SK-N-SH (cell line): ENCODE data around the gene ADD1. TPM values are rescaled to one million over a fixed set of nuclear protein-coding genes. Genes with fewer than 3 reads are reported as not detected.

Experiments
- CTCF ChIA-PET: fragments of 300-600, 350-600 bp; formaldehyde crosslinking; extraction: SDS; loops from one replicate; lab custom pipeline; 2021; lab: Yijun Ruan, JAX
- POLR2A ChIA-PET: fragments of 350-600 bp; sonication (Branson Sonifier 250); formaldehyde crosslinking; extraction: SDS; loops from one replicate; lab custom pipeline; 2020; ENCODE audit warnings: antibody characterized with exemption, inconsistent platforms; lab: Yijun Ruan, JAX
- DNase-seq: peaks from one replicate; pipeline ENCODE4 v3.0.0; 2012
- H2AFZ ChIP-seq: fragments of 200-600 bp; sonication (generic); 2 replicates; pipeline ENCODE4 v1.8.1; 2016; ENCODE audit warnings: antibody characterized with exemption, mild to moderate bottlenecking, low read depth
- H3F3A ChIP-seq: fragments of 200-600 bp; sonication (generic); replicated peaks from 2 replicates; pipeline ENCODE3; 2016; ENCODE audit warnings: antibody characterized with exemption, mild to moderate bottlenecking; ENCODE audit not compliant: insufficient read depth
- H3K27ac ChIP-seq, 2 experiments: fragments of 200-500 bp in 1 of 2; fragments of 200-600 bp in 1 of 2; sonication (Bioruptor generic) in 1 of 2; sonication (generic), shearing (Covaris generic) in 1 of 2; 2 replicates each; pipeline versions ENCODE4 v1.5.1 to v1.6.1; 2014 to 2016; ENCODE audit warnings: low read depth in 2 of 2, inconsistent platforms in 1 of 2, low read length in 1 of 2, mild to moderate bottlenecking in 1 of 2, mixed read lengths in 1 of 2
- H3K27me3 ChIP-seq: fragments of 200-600 bp; sonication (generic), shearing (Covaris generic); 2 replicates; pipeline ENCODE4 v1.6.1; 2016; ENCODE audit warnings: mixed run types; ENCODE audit not compliant: insufficient read depth
- H3K36me3 ChIP-seq, 2 experiments: fragments of 200-500 bp in 1 of 2; fragments of 200-600 bp in 1 of 2; sonication (Bioruptor generic) in 1 of 2; sonication (generic) in 1 of 2; replicated peaks in 1 of 2; 2 replicates each; pipeline versions ENCODE3 to v1.5.1; 2014 to 2016; ENCODE audit warnings: low read length in 1 of 2, mild to moderate bottlenecking in 1 of 2; ENCODE audit not compliant: insufficient read depth in 2 of 2, control insufficient read depth in 1 of 2
- H3K4me1 ChIP-seq, 2 experiments: fragments of 200-500 bp in 1 of 2; fragments of 200-600 bp in 1 of 2; sonication (Bioruptor generic) in 1 of 2; sonication (generic), shearing (Covaris generic) in 1 of 2; 2 replicates each; pipeline versions ENCODE4 v1.5.1 to v1.6.1; 2014 to 2016; ENCODE audit warnings: low read depth in 1 of 2, low read length in 1 of 2, mixed run types in 1 of 2; ENCODE audit not compliant: insufficient read depth in 2 of 2, control insufficient read depth in 1 of 2
- H3K4me2 ChIP-seq: fragments of 200-600 bp; sonication (generic), shearing (Covaris generic); 2 replicates; pipeline ENCODE4 v1.6.1; 2017; ENCODE audit warnings: mixed run types
- H3K4me3 ChIP-seq, 2 experiments: fragments of 200-500 bp in 1 of 2; fragments of 200-600 bp in 1 of 2; sonication (Bioruptor generic) in 1 of 2; sonication (generic), shearing (Covaris generic) in 1 of 2; 2 replicates each; pipeline versions ENCODE4 v1.5.1 to v1.8.1; 2014 to 2016; ENCODE audit warnings: low read depth in 2 of 2, inconsistent platforms in 1 of 2, low read length in 1 of 2, mild to moderate bottlenecking in 1 of 2, mixed read lengths in 1 of 2, moderate library complexity in 1 of 2
- H3K79me2 ChIP-seq: fragments of 200-600 bp; sonication (generic); 2 replicates; pipeline ENCODE4 v1.8.1; 2017; ENCODE audit warnings: mild to moderate bottlenecking; ENCODE audit not compliant: insufficient read depth
- H3K9ac ChIP-seq: fragments of 200-600 bp; sonication (generic); 2 replicates; pipeline ENCODE4 v1.6.1; 2017; ENCODE audit warnings: mixed run types
- H3K9me2 ChIP-seq: fragments of 200-600 bp; sonication (generic); 2 replicates; pipeline ENCODE4 v1.6.1; 2017; ENCODE audit warnings: mixed run types
- H3K9me3 ChIP-seq: fragments of 200-600 bp; sonication (generic); 2 replicates; pipeline ENCODE4 v1.6.1; 2017; ENCODE audit warnings: mixed run types, mild to moderate bottlenecking, moderate library complexity
- H4K20me1 ChIP-seq: fragments of 200-600 bp; sonication (generic); 2 replicates; pipeline ENCODE4 v1.6.1; 2017; ENCODE audit warnings: mild to moderate bottlenecking, mixed run types; ENCODE audit not compliant: insufficient read depth
- CHD2 ChIP-seq: fragments of 150-350 bp; IDR thresholded peaks from 2 replicates; pipeline ENCODE4 v1.6.1; 2018; ENCODE audit warnings: low read length; ENCODE audit not compliant: partially characterized antibody
- EZH2phosphoT487 ChIP-seq: fragments of 200-600 bp; sonication (generic); IDR thresholded peaks from 2 replicates; pipeline ENCODE4 v1.6.1; 2017; ENCODE audit warnings: low read depth, mixed run types, mild to moderate bottlenecking, antibody characterized with exemption, moderate library complexity, borderline replicate concordance
- FOSL2 ChIP-seq: IDR thresholded peaks from 2 replicates; pipeline ENCODE4 v1.4.0; 2012; ENCODE audit warnings: low read depth, mild to moderate bottlenecking, moderate library complexity, borderline replicate concordance
- GABPA ChIP-seq: IDR thresholded peaks from 2 replicates; pipeline ENCODE4 v1.4.0; 2012; ENCODE audit warnings: low read depth, mild to moderate bottlenecking
- GATA2 ChIP-seq: sonication (generic); formaldehyde crosslinking; IDR thresholded peaks from 2 replicates; pipeline ENCODE4 v1.5.0; 2020; ENCODE audit warnings: mild to moderate bottlenecking, missing genetic modification reagents
- JUND ChIP-seq: IDR thresholded peaks from 2 replicates; pipeline ENCODE4 v1.4.0; 2012
- MEF2A ChIP-seq: IDR thresholded peaks from 2 replicates; pipeline ENCODE4 v1.4.0; 2012; ENCODE audit warnings: low read depth, borderline replicate concordance
- NFIC ChIP-seq: IDR thresholded peaks from 2 replicates; pipeline ENCODE4 v1.4.0; 2012; ENCODE audit warnings: borderline replicate concordance
- NRF1 ChIP-seq: IDR thresholded peaks from 2 replicates; pipeline ENCODE4 v1.6.1; 2012; ENCODE audit warnings: low read depth, mild to moderate bottlenecking, low read length
- POLR2AphosphoS5 ChIP-seq: IDR thresholded peaks from 2 replicates; pipeline ENCODE4 v1.6.1; 2012; ENCODE audit warnings: low read depth, low read length
- RAD21 ChIP-seq: IDR thresholded peaks from 2 replicates; pipeline ENCODE4 v1.6.1; 2012; ENCODE audit warnings: mild to moderate bottlenecking, low read length
- RCOR1 ChIP-seq: fragments of 150-350 bp; IDR thresholded peaks from 2 replicates; pipeline ENCODE4 v1.6.1; 2017; ENCODE audit warnings: antibody characterized with exemption, low read length
- RFX5 ChIP-seq: IDR thresholded peaks from 2 replicates; pipeline ENCODE4 v1.6.1; 2012; ENCODE audit warnings: mild to moderate bottlenecking, improper control_type of control experiment, low read length
- RXRA ChIP-seq: IDR thresholded peaks from 2 replicates; pipeline ENCODE4 v1.4.0; 2012; ENCODE audit warnings: low read depth, mild to moderate bottlenecking, borderline replicate concordance
- SMC3 ChIP-seq: IDR thresholded peaks from 2 replicates; pipeline ENCODE4 v1.6.1; 2012; ENCODE audit warnings: low read depth, low read length, improper control_type of control experiment
- TAF1 ChIP-seq: IDR thresholded peaks from 2 replicates; pipeline ENCODE4 v1.6.1; 2012; ENCODE audit warnings: low read depth, mild to moderate bottlenecking, low read length, moderate library complexity, borderline replicate concordance
- TCF12 ChIP-seq: IDR thresholded peaks from 2 replicates; pipeline ENCODE4 v1.4.0; 2012
- TEAD4 ChIP-seq: IDR thresholded peaks from 2 replicates; pipeline ENCODE4 v1.4.0; 2012; ENCODE audit warnings: mild to moderate bottlenecking, borderline replicate concordance; ENCODE audit not compliant: insufficient read depth
- USF1 ChIP-seq: IDR thresholded peaks from 2 replicates; pipeline ENCODE4 v1.4.0; 2012; ENCODE audit warnings: low read depth, borderline replicate concordance
- YY1 ChIP-seq: IDR thresholded peaks from 2 replicates; pipeline ENCODE4 v1.4.0; 2012; ENCODE audit warnings: low read depth, mild to moderate bottlenecking
- WGBS: methylation state at CpG from one replicate; pipeline ENCODE4 v1.1.6; 2017; ENCODE audit warnings: low lambda C conversion rate; 5-methylcytosine and 5-hydroxymethylcytosine counted together
- polyA plus RNA-seq, 3 experiments: library from polyadenylated mRNA; depleted of rRNA; stranded (reverse); fragments of >200 nt; gene quantifications; 2 replicates each; pipeline ENCODE4 v1.2.3, GENCODE V29; 2012
- TF ChIP-seq, protein P1 (sequence below): fragments of 200-600 bp; sonication (generic); IDR thresholded peaks from 2 replicates; pipeline ENCODE4 v1.6.1; 2017; ENCODE audit warnings: antibody characterized with exemption, mild to moderate bottlenecking, moderate library complexity
- TF ChIP-seq, protein P2 (sequence below): IDR thresholded peaks from 2 replicates; pipeline ENCODE4 v1.4.0; 2012; ENCODE audit warnings: low read depth
- TF ChIP-seq, protein P3 (sequence below): IDR thresholded peaks from 2 replicates; pipeline ENCODE4; 2012

ADD1 gene
- polyA plus RNA-seq, 1 of the 3 experiments (the other 2 are of a cell fraction), result 155 TPM

DNA sequence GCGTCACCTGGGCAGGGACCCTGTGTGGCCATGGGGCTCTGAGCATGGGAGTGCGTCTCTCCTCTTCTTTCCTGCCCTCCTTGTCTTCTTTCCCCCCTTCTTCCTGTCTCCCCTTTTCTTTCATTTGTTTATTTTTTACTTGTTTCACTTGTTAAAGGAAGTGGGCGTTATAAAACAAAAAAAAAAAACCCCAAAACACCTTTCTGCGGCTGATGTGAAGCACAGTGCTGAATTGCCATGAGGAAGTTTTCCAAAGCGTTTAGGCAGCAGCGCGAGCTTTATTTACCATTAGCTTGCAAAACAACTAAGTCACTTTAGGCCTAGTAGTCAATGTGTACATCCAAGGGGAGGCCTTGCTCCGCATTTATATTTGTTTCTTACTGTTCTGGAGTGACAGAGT is 62.6 kb downstream of the ADD1 start:
- ChIA-PET POLR2A (no interaction called here), CTCF (no interaction called here)
- peaks cover 55 to 88% of the 10 kb centered on the region in 2 experiments for H3K36me3 ChIP-seq
- WGBS, result 90% methylated on average over 8 of the region's 8 CpGs
- H3K4me1 ChIP-seq, result peaks cover 0 to 7% of the 10 kb centered on the region in 2 experiments; a peak in 2 of 4 replicates
- TF ChIP-seq NRF1, result no peak
- no peak for TF ChIP-seq POLR2AphosphoS5
- TF ChIP-seq TEAD4, result no peak
- TF ChIP-seq TCF12, result no peak
- TF ChIP-seq RFX5, result no peak
- TF ChIP-seq GABPA, result no peak
- TF ChIP-seq, protein P1, sequence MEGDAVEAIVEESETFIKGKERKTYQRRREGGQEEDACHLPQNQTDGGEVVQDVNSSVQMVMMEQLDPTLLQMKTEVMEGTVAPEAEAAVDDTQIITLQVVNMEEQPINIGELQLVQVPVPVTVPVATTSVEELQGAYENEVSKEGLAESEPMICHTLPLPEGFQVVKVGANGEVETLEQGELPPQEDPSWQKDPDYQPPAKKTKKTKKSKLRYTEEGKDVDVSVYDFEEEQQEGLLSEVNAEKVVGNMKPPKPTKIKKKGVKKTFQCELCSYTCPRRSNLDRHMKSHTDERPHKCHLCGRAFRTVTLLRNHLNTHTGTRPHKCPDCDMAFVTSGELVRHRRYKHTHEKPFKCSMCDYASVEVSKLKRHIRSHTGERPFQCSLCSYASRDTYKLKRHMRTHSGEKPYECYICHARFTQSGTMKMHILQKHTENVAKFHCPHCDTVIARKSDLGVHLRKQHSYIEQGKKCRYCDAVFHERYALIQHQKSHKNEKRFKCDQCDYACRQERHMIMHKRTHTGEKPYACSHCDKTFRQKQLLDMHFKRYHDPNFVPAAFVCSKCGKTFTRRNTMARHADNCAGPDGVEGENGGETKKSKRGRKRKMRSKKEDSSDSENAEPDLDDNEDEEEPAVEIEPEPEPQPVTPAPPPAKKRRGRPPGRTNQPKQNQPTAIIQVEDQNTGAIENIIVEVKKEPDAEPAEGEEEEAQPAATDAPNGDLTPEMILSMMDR, result no peak
- no peak for TF ChIP-seq EZH2phosphoT487
- TF ChIP-seq, protein P2, sequence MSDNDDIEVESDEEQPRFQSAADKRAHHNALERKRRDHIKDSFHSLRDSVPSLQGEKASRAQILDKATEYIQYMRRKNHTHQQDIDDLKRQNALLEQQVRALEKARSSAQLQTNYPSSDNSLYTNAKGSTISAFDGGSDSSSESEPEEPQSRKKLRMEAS, result no peak
- no peak for TF ChIP-seq TAF1
- no peak for TF ChIP-seq RAD21
- TF ChIP-seq, protein P3, sequence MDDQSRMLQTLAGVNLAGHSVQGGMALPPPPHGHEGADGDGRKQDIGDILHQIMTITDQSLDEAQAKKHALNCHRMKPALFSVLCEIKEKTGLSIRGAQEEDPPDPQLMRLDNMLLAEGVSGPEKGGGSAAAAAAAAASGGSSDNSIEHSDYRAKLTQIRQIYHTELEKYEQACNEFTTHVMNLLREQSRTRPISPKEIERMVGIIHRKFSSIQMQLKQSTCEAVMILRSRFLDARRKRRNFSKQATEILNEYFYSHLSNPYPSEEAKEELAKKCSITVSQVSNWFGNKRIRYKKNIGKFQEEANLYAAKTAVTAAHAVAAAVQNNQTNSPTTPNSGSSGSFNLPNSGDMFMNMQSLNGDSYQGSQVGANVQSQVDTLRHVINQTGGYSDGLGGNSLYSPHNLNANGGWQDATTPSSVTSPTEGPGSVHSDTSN, result no peak
- no peak for TF ChIP-seq NFIC
- TF ChIP-seq FOSL2, result no peak
- TF ChIP-seq MEF2A, result no peak
- no peak for TF ChIP-seq RXRA
- H3F3A ChIP-seq, result no peaks in the 10 kb centered on the region
- no peaks in the 10 kb centered on the region for H4K20me1 ChIP-seq
- no peaks in the 10 kb centered on the region for H3K9me2 ChIP-seq
- no peaks in the 10 kb centered on the region for H3K27me3 ChIP-seq
- H3K9me3 ChIP-seq, result no peaks in the 10 kb centered on the region
- DNase-seq, result no peak
- H3K79me2 ChIP-seq, result no peaks in the 10 kb centered on the region
- H3K9ac ChIP-seq, result no peak overlapping the region
- no peak overlapping the region for H2AFZ ChIP-seq
- H3K4me2 ChIP-seq, result no peak overlapping the region
- H3K27ac ChIP-seq, result no peak overlapping the region
- no peak overlapping the region for H3K4me3 ChIP-seq

- no peak overlapping the region for H2AFZ ChIP-seq
- 67% methylated on average over 3 of the region's 4 CpGs for WGBS
- no peak overlapping the region for H3K4me2 ChIP-seq
- H3K27ac ChIP-seq, result no peak overlapping the region
- H3K79me2 ChIP-seq, result no peaks in the 10 kb centered on the region
- H3F3A ChIP-seq, result no peaks in the 10 kb centered on the region
- TF ChIP-seq YY1, result no peak
- TF ChIP-seq USF1, result no peak
- TF ChIP-seq EZH2phosphoT487, result no peak
- TF ChIP-seq, protein P3, result no peak
- TF ChIP-seq JUND, result no peak
- TF ChIP-seq GATA2 (CRISPR knock-in tag), result no peak
- no peak for TF ChIP-seq CHD2
- no peak for TF ChIP-seq RCOR1
- no peak for TF ChIP-seq NRF1
- TF ChIP-seq TAF1, result no peak
- TF ChIP-seq SMC3, result no peak
- no peak for TF ChIP-seq TCF12
- no peak for TF ChIP-seq RFX5
- no peak overlapping the region for H3K9ac ChIP-seq
- H3K9me2 ChIP-seq, result no peaks in the 10 kb centered on the region
- no peaks in the 10 kb centered on the region for H3K9me3 ChIP-seq
- H4K20me1 ChIP-seq, result no peaks in the 10 kb centered on the region
- H3K36me3 ChIP-seq, result peaks cover 56 to 84% of the 10 kb centered on the region in 2 experiments
- ChIA-PET CTCF (interaction anchor here (1.1 kb wide), 1 partner anchor 43 kb away, joined by 7 read pairs; no protein-coding TSS in a partner anchor), POLR2A (no interaction called here)
- H3K4me1 ChIP-seq, result peaks cover 0 to 7% of the 10 kb centered on the region in 2 experiments; a peak in 2 of 4 replicates
- no peaks in the 10 kb centered on the region for H3K27me3 ChIP-seq
- no peak for DNase-seq
- no peak overlapping the region for H3K4me3 ChIP-seq
Measured at GRCh38 chr4:2907226-2907625, 63.6 kb downstream of the ADD1 start.
